Kidney (tissue), 14 donors: Measurements from ENCODE around the gene IFNGR1. TPM values are rescaled to one million over a fixed set of nuclear protein-coding genes. Genes with fewer than 3 reads are reported as not detected.

Experiments used
- DNase-seq, 5 donors: peaks; one replicate each; pipeline ENCODE4 v3.0.0-alpha.2; 2013 to 2020
- FAIRE-seq: peaks from 2 replicates; lab custom pipeline; 2012; peaks lifted over from hg19 to GRCh38; lab: Jason Lieb, UNC
- H3K27ac ChIP-seq, 2 donors: one replicate each; pipeline ENCODE4 v1.7.0; 2013; ENCODE audit warnings: low read depth in 2 of 2, low read length in 2 of 2, inconsistent platforms in 1 of 2
- H3K27me3 ChIP-seq: one replicate; pipeline ENCODE4 v1.7.1; 2013; ENCODE audit warnings: low read length, inconsistent platforms; ENCODE audit not compliant: control insufficient read depth, insufficient read depth
- H3K36me3 ChIP-seq, 3 donors: one replicate each; pipeline versions ENCODE4 v1.7.0 to v1.7.1; 2013; ENCODE audit warnings: low read length in 3 of 3, control low read depth in 1 of 3, inconsistent platforms in 1 of 3; ENCODE audit not compliant: insufficient read depth in 3 of 3, control insufficient read depth in 2 of 3
- H3K4me1 ChIP-seq, 3 donors: one replicate each; pipeline versions ENCODE4 v1.7.0 to v1.7.1; 2013; ENCODE audit warnings: low read length in 3 of 3, inconsistent platforms in 1 of 3, low read depth in 1 of 3; ENCODE audit not compliant: control insufficient read depth in 2 of 3, insufficient read depth in 2 of 3
- H3K4me3 ChIP-seq, 3 donors: one replicate each; pipeline versions ENCODE4 v1.7.0 to v1.8.1; 2013; ENCODE audit warnings: low read length in 3 of 3, control low read depth in 1 of 3, inconsistent platforms in 1 of 3
- H3K9ac ChIP-seq, 3 donors: one replicate each; pipeline versions ENCODE4 v1.7.0 to v1.7.1; 2013; ENCODE audit warnings: low read length in 3 of 3, control low read depth in 1 of 3, inconsistent platforms in 1 of 3
- H3K9me3 ChIP-seq, 3 donors: one replicate each; pipeline versions ENCODE4 v1.7.0 to v1.7.1; 2013; ENCODE audit warnings: low read length in 3 of 3, control low read depth in 1 of 3, inconsistent platforms in 1 of 3; ENCODE audit not compliant: control insufficient read depth in 2 of 3, insufficient read depth in 1 of 3
- CTCF ChIP-seq: IDR thresholded peaks from 3 replicates; pipeline ENCODE4 v1.5.1; 2012; ENCODE audit warnings: mild to moderate bottlenecking, moderate library complexity, borderline replicate concordance; ENCODE audit not compliant: insufficient read depth; ENCODE audit errors: extremely low read depth
- intact Hi-C: fragments of 100-400 bp; cut with DNase I; formaldehyde crosslinking; loops from one replicate; pipeline ENCODE4 v1.11.1; 2022
- polyA plus RNA-seq: library from polyadenylated mRNA; stranded (reverse); fragments of 350-450 nt; fragmentation: Illumina TruSeq; extraction: RNeasy Lipid Tissue Mini Kit (QIAGEN cat#74804); gene quantifications from one replicate; pipeline ENCODE4 v1.2.3, GENCODE V29; 2014; ENCODE audit warnings: low read depth, low replicate concordance; ENCODE audit not compliant: insufficient read depth
- total RNA-seq: library from RNA; stranded (reverse); fragmentation: NEBNext Ultra II Directional; extraction: Animal tissue kit (Norgen Biotek cat#: 25700); gene quantifications from one replicate; pipeline ENCODE4 v1.2.1, GENCODE V29; 2021
- donor health status: control.
- donor health status: control.
- donor health status: control.
- donor health status: control.
- donor health status: control.
- donor health status: DM: yes; HTN: yes; CAD: no.
- donor health status: Normal renal cell carcinoma (clear cell type).

IFNGR1 gene
- total and polyA plus RNA-seq, 2 donors from 2014 or later, result 42.8 to 94.3 TPM

- Histone ChIP-seq H3K27ac (no peak overlapping the region), H3K9me3 (no peaks in the 10 kb centered on the region), H3K36me3 (no peaks in the 10 kb centered on the region), H3K4me3 (no peak overlapping the region), H3K9ac (no peak overlapping the region), H3K4me1 (no peaks in the 10 kb centered on the region), H3K27me3 (no peaks in the 10 kb centered on the region)
- DNase-seq (no peak), FAIRE-seq (no peak)
- intact Hi-C loops, result no loop called here
- no peak for TF ChIP-seq CTCF
These were observed 56.4 kb downstream of the IFNGR1 start for GRCh38 chr6:137162692-137163306.

- no peak for FAIRE-seq
- intact Hi-C loops, result no loop called here
These were observed 57.2 kb downstream of the IFNGR1 start for GRCh38 chr6:137161949-137162348.

GRCh38 chr6:137160763-137161162, 58.4 kb downstream of the IFNGR1 start:
- Histone ChIP-seq H3K9ac (no peak overlapping the region), H3K9me3 (no peaks in the 10 kb centered on the region), H3K27ac (no peak overlapping the region), H3K4me1 (peaks cover 0 to 4% (median 0%) of the 10 kb centered on the region in 3 donors), H3K4me3 (no peak overlapping the region), H3K36me3 (no peaks in the 10 kb centered on the region), H3K27me3 (no peaks in the 10 kb centered on the region)
- FAIRE-seq (no peak), DNase-seq (no peak)
- intact Hi-C loops, result no loop called here
- TF ChIP-seq CTCF, result no peak

More at GRCh38 chr6:137161949-137162348, 57.2 kb downstream of the IFNGR1 start:
- Histone ChIP-seq H3K36me3 (no peaks in the 10 kb centered on the region), H3K27ac (no peak overlapping the region), H3K4me1 (peaks cover 0 to 4% (median 0%) of the 10 kb centered on the region in 3 donors), H3K27me3 (no peaks in the 10 kb centered on the region), H3K9me3 (no peaks in the 10 kb centered on the region), H3K9ac (no peak overlapping the region), H3K4me3 (no peak overlapping the region)
- DNase-seq, result no peak
- TF ChIP-seq CTCF, result no peak
